Astrocyte (in vitro differentiated cells and primary cell): ENCODE data around the gene PPP1R12B. TPM values are rescaled to one million over a fixed set of nuclear protein-coding genes. Genes with fewer than 3 reads are reported as not detected.
"Not testable (repeated sequence)": the region's sequence is repeated elsewhere in the genome, so short reads cannot be mapped to it uniquely, and the experiment has no call there.

ENCODE experiments used
- DNase-seq: peaks from one replicate; pipeline ENCODE4 v3.0.0-alpha.2; 2010; ENCODE audit warnings: low read depth
- FAIRE-seq: peaks from 2 replicates; lab custom pipeline; 2011; peaks lifted over from hg19 to GRCh38; lab: Jason Lieb, UNC
- H2AFZ ChIP-seq: 2 replicates; pipeline ENCODE4 v1.6.0; 2012; ENCODE audit warnings: low read depth, low read length, inconsistent platforms
- H3K27ac ChIP-seq: 2 replicates; pipeline ENCODE4 v1.5.1; 2011; ENCODE audit warnings: low read depth, low read length, inconsistent platforms
- H3K27me3 ChIP-seq: 2 replicates; pipeline ENCODE4 v1.6.0; 2011; ENCODE audit warnings: low read length, inconsistent platforms; ENCODE audit not compliant: insufficient read depth
- H3K36me3 ChIP-seq: 2 replicates; pipeline ENCODE4 v1.5.1; 2011; ENCODE audit warnings: low read length, inconsistent platforms; ENCODE audit not compliant: insufficient read depth
- H3K4me1 ChIP-seq: 2 replicates; pipeline ENCODE4 v1.5.1; 2011; ENCODE audit warnings: low read length, inconsistent platforms; ENCODE audit not compliant: insufficient read depth
- H3K4me2 ChIP-seq: 2 replicates; pipeline ENCODE4 v1.6.0; 2012; ENCODE audit warnings: low read length, inconsistent platforms
- H3K4me3 ChIP-seq: 2 replicates; pipeline ENCODE4 v1.5.1; 2011; ENCODE audit warnings: low read depth, mild to moderate bottlenecking, low read length, inconsistent platforms; ENCODE audit not compliant: insufficient read depth
- H3K79me2 ChIP-seq: 2 replicates; pipeline ENCODE4 v1.6.0; 2012; ENCODE audit warnings: mild to moderate bottlenecking, low read length, inconsistent platforms; ENCODE audit not compliant: insufficient read depth
- H3K9ac ChIP-seq: 2 replicates; pipeline ENCODE4 v1.6.0; 2012; ENCODE audit warnings: mild to moderate bottlenecking, low read length, inconsistent platforms
- H3K9me3 ChIP-seq: 2 replicates; pipeline ENCODE4 v1.5.1; 2012; ENCODE audit warnings: low read depth, mild to moderate bottlenecking, low read length, inconsistent platforms; ENCODE audit not compliant: insufficient read depth
- H4K20me1 ChIP-seq: 2 replicates; pipeline ENCODE4 v1.6.0; 2012; ENCODE audit warnings: low read length, inconsistent platforms; ENCODE audit not compliant: insufficient read depth
- H3K27ac Mint-ChIP-seq: one replicate; pipeline ENCODE4 v1.8.0; 2021; ENCODE audit warnings: mild to moderate bottlenecking, mixed read lengths; ENCODE audit not compliant: unreplicated experiment
- H3K27me3 Mint-ChIP-seq: one replicate; pipeline ENCODE4 v1.8.0; 2021; ENCODE audit warnings: low read depth, mixed read lengths; ENCODE audit not compliant: unreplicated experiment
- H3K36me3 Mint-ChIP-seq: one replicate; pipeline ENCODE4 v1.8.0; 2021; ENCODE audit warnings: low read depth, mixed read lengths; ENCODE audit not compliant: unreplicated experiment
- H3K4me1 Mint-ChIP-seq: one replicate; pipeline ENCODE4 v1.8.0; 2021; ENCODE audit warnings: low read depth, mixed read lengths; ENCODE audit not compliant: unreplicated experiment
- H3K4me3 Mint-ChIP-seq: one replicate; pipeline ENCODE4 v1.8.0; 2021; ENCODE audit warnings: mild to moderate bottlenecking, moderate library complexity, mixed read lengths; ENCODE audit not compliant: unreplicated experiment
- H3K9me3 Mint-ChIP-seq: one replicate; pipeline ENCODE4 v1.8.0; 2021; ENCODE audit warnings: mild to moderate bottlenecking, mixed read lengths; ENCODE audit not compliant: unreplicated experiment
- EZH2 ChIP-seq: IDR thresholded peaks from 2 replicates; pipeline ENCODE4 v1.6.1; 2012; ENCODE audit warnings: mild to moderate bottlenecking, low read length, inconsistent platforms; ENCODE audit not compliant: insufficient read depth
- total RNA-seq: library from RNA; stranded (reverse); gene quantifications from 2 replicates; pipeline ENCODE4 v1.2.1, GENCODE V29; 2021
- TF ChIP-seq, protein P1 (sequence below): IDR thresholded peaks from 2 replicates; pipeline ENCODE4 v1.5.1; 2011; ENCODE audit warnings: low read depth, mild to moderate bottlenecking, inconsistent platforms, low read length, moderate library complexity; ENCODE audit not compliant: insufficient read depth

The PPP1R12B gene
- total RNA-seq, 1 donor from 2014 or later = 12.2 TPM

DNA sequence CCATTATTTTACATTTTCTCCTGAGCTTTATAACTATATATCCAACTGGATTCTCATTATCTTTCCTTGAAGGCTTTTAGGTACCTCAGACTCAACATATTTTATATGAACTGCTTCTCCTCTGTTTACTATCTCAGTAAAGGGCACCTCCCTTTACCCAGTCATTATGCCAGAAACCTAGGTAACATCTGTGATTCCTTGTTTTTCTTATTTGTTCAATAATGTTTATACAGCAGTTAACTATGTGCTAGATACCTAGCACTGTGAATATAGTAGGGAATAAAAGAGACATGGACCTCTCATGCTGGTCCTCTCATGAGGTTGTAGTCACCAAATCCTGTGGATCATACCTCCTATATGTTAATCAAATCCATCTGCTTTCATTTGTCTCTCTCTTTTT is 25.6 kb downstream of the PPP1R12B start:
- H3K36me3 Mint-ChIP-seq = peaks cover 2% of the 10 kb centered on the region
- no peak overlapping the region for H3K4me3 Mint-ChIP-seq
- Histone ChIP-seq H4K20me1 (no peaks in the 10 kb centered on the region), H3K9me3 (no peaks in the 10 kb centered on the region), H3K27me3 (no peaks in the 10 kb centered on the region), H3K79me2 (no peaks in the 10 kb centered on the region), H3K27ac (no peak overlapping the region), H3K4me1 (no peaks in the 10 kb centered on the region), H3K4me3 (no peak overlapping the region), H3K9ac (no peak overlapping the region), H2AFZ (no peak overlapping the region), H3K4me2 (no peak overlapping the region), H3K36me3 (no peaks in the 10 kb centered on the region)
- H3K27ac Mint-ChIP-seq = no peak overlapping the region
- DNase-seq (no peak), FAIRE-seq (no peak)
- H3K9me3 Mint-ChIP-seq = no peaks in the 10 kb centered on the region
- H3K4me1 Mint-ChIP-seq = peaks cover 3% of the 10 kb centered on the region
- no peaks in the 10 kb centered on the region for H3K27me3 Mint-ChIP-seq
- no peak for TF ChIP-seq EZH2
- TF ChIP-seq, protein P1, sequence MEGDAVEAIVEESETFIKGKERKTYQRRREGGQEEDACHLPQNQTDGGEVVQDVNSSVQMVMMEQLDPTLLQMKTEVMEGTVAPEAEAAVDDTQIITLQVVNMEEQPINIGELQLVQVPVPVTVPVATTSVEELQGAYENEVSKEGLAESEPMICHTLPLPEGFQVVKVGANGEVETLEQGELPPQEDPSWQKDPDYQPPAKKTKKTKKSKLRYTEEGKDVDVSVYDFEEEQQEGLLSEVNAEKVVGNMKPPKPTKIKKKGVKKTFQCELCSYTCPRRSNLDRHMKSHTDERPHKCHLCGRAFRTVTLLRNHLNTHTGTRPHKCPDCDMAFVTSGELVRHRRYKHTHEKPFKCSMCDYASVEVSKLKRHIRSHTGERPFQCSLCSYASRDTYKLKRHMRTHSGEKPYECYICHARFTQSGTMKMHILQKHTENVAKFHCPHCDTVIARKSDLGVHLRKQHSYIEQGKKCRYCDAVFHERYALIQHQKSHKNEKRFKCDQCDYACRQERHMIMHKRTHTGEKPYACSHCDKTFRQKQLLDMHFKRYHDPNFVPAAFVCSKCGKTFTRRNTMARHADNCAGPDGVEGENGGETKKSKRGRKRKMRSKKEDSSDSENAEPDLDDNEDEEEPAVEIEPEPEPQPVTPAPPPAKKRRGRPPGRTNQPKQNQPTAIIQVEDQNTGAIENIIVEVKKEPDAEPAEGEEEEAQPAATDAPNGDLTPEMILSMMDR = no peak

DNA sequence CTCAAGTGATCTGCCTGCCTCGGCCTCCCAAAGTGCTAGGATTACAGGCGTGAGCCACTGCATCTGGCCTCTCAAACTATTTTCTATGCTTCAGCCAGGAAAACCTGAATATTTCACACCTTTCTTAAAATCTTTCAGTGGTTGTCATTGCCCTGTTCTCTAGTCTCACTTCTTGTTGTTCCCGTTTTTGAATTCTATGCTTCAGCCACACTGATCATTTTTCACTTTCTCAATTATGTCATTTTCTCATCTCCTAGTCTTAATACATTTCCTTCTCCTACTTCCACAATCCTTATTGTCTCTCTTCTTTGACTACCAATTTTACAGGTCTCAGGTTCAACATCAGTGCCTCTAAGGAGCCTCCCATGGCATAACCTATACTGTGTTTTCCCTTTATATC is 26.7 kb downstream of the PPP1R12B start:
- H3K36me3 Mint-ChIP-seq, H2AFZ ChIP-seq, H3K79me2 ChIP-seq, H3K27me3 ChIP-seq, H3K9ac ChIP-seq, H3K9me3 Mint-ChIP-seq, DNase-seq, H3K4me2 ChIP-seq, H3K4me3 Mint-ChIP-seq, H3K9me3 ChIP-seq, H3K4me1 Mint-ChIP-seq, H3K36me3 ChIP-seq, H3K27me3 Mint-ChIP-seq, H3K27ac Mint-ChIP-seq, H3K27ac ChIP-seq, H4K20me1 ChIP-seq, H3K4me3 ChIP-seq, FAIRE-seq, H3K4me1 ChIP-seq: not testable (repeated sequence)

DNA sequence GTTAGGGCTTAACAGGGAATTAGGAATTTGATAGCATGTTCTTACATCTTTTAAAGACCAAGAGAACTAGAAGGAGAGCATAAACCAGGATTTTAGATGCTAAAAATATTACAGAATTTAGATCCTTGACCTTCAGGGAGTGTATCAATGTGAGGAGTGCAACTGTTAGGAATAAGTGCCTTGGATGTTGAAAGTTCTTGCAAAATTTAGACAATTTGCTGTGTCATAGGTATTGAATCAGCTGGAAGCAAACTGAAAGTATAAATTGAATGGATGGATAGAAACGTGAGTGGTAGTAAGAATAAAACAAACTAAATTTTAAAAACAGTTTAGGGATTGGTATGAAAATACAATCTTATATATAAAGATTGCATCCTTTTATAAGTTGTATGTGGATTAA is 27.7 kb downstream of the PPP1R12B start:
- DNase-seq (no peak), FAIRE-seq (no peak)
- no peak overlapping the region for H3K4me3 ChIP-seq
- no peaks in the 10 kb centered on the region for H3K27me3 ChIP-seq
- Mint-ChIP-seq H3K27me3 (no peaks in the 10 kb centered on the region), H3K36me3 (no peaks in the 10 kb centered on the region), H3K27ac (no peak overlapping the region), H3K4me1 (peaks cover 17% of the 10 kb centered on the region), H3K4me3 (no peak overlapping the region), H3K9me3 (no peaks in the 10 kb centered on the region)
- H3K4me1 ChIP-seq = no peaks in the 10 kb centered on the region
- TF ChIP-seq, protein P1 = no peak
- no peaks in the 10 kb centered on the region for H3K79me2 ChIP-seq
- no peak overlapping the region for H3K4me2 ChIP-seq
- H3K9me3 ChIP-seq = no peaks in the 10 kb centered on the region
- H3K36me3 ChIP-seq = no peaks in the 10 kb centered on the region
- no peak overlapping the region for H3K9ac ChIP-seq
- H2AFZ ChIP-seq = no peak overlapping the region
- no peak overlapping the region for H3K27ac ChIP-seq
- peaks cover 8% of the 10 kb centered on the region for H4K20me1 ChIP-seq
